Central memory CD4-positive, alpha-beta T cell (primary cell): Measurements from ENCODE around the gene HSPA12A.
"Not testable (repeated sequence)": the region's sequence is repeated elsewhere in the genome, so short reads cannot be mapped to it uniquely, and the experiment has no call there.

Experiments
- DNase-seq: peaks from one replicate; pipeline ENCODE4 v3.0.0; 2022

The HSPA12A gene

GRCh38 chr10:116713846-116714245 lies 28.5 kb downstream of the HSPA12A start:
- no peak for DNase-seq

GRCh38 chr10:116712989-116713543 lies 29.3 kb downstream of the HSPA12A start:
- DNase-seq, result no peak

- no peak for DNase-seq
Measured at GRCh38 chr10:116712519-116712918, 29.8 kb downstream of the HSPA12A start.

DNA sequence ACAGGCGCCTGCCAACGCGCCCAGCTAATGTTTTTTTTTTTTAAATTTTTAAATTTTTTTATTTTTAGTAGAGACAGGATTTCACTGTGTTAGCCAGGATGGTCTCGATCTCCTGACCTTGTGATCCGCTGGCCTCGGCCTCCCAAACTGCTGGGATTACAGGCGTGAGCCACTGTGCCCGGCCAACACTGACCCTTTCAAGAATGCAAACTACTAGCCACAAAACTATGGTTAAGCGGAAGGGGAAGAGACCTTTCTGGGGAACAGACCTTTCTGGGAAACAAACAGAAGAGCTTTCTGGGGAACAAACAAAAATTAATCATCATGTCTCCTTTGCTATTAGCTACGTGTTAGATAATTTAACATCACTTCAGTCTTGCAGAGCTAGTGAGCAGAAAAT lies 30.6 kb downstream of the HSPA12A start:
- not testable (repeated sequence) for DNase-seq

GRCh38 chr10:116710076-116710475 lies 32.3 kb downstream of the HSPA12A start:
- no peak for DNase-seq

DNA sequence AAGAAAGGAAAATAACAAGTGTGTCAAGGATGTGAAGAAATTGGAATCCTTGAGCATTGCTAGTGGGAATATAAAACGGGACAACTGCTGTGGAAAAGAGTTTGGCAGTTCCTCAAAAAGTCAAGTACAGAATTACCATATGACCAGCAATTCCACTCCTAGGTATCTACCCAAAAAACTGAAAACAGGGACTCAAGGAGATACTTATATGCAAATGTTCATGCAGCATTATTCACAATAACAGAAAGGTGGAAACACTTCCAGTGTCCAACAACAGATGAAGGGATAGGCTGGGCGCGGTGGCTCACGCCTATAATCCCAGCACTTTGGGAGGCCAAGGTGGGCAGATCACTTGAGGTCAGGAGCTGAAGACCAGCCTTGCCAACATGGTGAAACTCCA lies 33.5 kb downstream of the HSPA12A start:
- DNase-seq, result no peak

DNA sequence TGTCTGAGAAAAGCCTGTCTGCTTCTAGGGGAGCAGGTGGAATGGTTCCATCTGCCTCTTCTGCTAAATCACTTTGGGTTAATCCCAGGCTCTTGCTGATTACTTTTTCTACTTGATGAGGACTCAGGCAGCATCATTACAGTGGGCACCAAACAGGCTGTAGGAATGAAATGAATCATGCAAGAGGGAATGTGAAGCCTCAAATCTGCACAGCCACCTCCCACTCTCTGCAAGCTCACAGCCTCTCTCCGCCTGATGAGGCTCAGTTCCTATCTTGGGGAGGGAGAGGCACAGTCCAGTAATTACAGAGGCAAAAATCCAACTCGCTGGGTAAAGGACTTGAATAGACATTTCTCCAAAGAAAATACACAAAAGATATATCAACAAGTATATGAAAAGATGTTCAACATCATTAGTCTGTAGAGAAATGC lies 34.0 kb downstream of the HSPA12A start:
- DNase-seq, result no peak

- no peak for DNase-seq
Measured at GRCh38 chr10:116707981-116708380, 34.4 kb downstream of the HSPA12A start.

- DNase-seq, result no peak
Measured at GRCh38 chr10:116706281-116706680, 36.1 kb downstream of the HSPA12A start.

DNA sequence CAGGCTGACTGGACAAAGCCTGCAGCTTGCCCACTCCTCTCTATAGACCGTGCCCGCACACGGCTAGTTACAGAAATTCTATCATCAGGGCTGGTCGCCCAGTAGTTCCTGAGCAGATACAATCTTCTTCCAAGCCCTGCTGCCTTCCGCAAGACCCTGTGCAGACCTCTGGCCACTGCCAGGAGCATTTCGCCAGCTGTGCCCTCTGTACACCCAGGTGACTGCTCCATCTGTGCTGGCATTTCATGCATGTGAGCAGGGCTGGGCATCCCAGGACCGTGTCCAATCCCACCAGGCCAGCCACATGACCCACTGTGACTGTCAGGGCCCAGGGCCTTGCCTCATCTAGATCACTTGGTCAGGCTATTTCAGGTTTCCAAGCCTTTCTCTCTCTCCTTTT lies 36.9 kb downstream of the HSPA12A start:
- DNase-seq, result no peak

- DNase-seq, result no peak
Measured at GRCh38 chr10:116704926-116705325, 37.4 kb downstream of the HSPA12A start.

- no peak for DNase-seq
Measured at GRCh38 chr10:116702165-116702564, 40.2 kb downstream of the HSPA12A start.

- no peak for DNase-seq
Measured at GRCh38 chr10:116699471-116700150, 42.8 kb downstream of the HSPA12A start.

- no peak for DNase-seq
Measured at GRCh38 chr10:116699049-116699448, 43.3 kb downstream of the HSPA12A start.

GRCh38 chr10:116698364-116698763 lies 44.0 kb downstream of the HSPA12A start:
- no peak for DNase-seq

- no peak for DNase-seq
Measured at GRCh38 chr10:116697816-116698215, 44.5 kb downstream of the HSPA12A start.

GRCh38 chr10:116696919-116697318 lies 45.4 kb downstream of the HSPA12A start:
- no peak for DNase-seq

- DNase-seq, result no peak
Measured at GRCh38 chr10:116694927-116695268, 47.5 kb downstream of the HSPA12A start.

DNA sequence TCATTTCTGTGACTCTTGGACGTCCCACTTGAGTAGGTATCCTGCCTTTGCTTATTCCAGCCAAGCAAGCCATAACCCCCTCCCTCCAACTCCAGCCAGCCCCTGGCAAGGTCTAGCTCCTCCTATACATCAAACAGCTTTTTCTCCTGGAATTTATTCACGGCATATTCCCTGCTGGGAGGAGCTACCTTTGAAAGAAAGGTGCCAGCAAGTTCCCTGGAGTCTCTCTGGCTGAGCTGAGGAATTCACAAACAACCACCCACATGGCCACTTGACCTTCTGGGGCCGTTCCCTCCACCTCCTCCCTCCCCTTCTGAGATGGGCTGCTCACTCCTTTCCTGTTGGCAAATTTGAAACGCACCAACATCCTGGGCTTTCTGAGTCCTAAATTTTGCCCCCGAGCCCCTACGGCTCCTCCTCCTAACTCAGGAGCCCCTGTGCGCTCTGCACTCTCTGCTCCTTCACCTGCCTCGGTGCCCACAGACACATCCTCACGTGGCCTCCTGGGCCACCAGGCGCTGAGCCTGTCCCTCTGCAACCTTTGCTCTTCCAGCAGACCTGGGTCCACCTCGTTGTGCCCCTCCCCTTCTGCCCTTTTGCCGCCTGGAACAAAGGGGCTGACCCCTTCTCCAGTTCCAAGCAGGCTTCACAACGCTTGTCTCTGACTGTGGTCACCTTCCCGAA lies 48.0 kb downstream of the HSPA12A start:
- DNase-seq, result no peak

DNA sequence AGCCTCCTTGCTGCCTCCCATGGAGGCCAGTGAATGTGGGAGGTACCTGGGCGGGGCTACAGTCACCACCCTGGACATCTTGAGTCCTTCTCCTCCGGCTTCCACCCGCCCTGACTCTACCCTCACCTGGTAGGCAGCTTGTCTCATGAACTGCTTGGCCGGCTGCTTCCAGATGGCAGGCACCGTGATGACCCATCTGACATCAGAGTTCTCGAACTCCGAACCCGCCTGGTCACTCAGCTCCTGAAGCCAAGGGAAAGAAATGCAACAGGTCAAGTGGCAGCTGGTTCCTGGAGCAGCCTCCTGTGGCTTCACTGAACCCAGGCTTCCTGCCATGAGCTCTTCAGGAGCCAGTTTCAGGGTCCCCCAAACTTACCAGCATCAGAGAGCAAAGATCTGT lies 50.1 kb downstream of the HSPA12A start:
- DNase-seq, result no peak

DNA sequence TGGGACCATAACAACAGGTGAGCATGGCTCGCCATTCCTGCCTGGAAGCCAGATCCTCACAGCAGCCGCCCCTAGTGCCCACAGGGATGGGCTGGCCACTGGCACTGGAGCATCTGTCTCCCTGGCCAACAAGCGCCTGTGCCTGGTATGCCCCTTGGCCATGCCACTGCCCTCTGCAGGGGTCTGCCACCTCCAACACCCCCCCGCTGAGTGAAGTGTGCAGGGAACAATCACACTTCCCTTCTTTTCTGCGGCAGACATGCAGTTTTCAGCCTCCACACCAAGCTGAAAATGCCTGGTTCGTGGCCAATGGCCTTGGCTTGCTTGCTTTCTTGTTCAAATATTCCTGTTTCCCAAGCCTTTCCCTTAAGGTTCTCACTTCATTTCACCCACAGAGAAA lies 50.7 kb downstream of the HSPA12A start:
- no peak for DNase-seq

GRCh38 chr10:116690356-116691322 lies 51.7 kb downstream of the HSPA12A start:
- DNase-seq, result no peak

GRCh38 chr10:116689744-116690143 lies 52.6 kb downstream of the HSPA12A start:
- no peak for DNase-seq
